ENCODE data around the gene COA3. TPM values are rescaled to one million over a fixed set of nuclear protein-coding genes. Genes with fewer than 3 reads are reported as not detected.

COA3 gene

GRCh38 chr17:42748908-42749798 lies 49.4 kb downstream of the COA3 start:
- DNase-seq (ENCODE audit: low spot score) = no peak

DNA sequence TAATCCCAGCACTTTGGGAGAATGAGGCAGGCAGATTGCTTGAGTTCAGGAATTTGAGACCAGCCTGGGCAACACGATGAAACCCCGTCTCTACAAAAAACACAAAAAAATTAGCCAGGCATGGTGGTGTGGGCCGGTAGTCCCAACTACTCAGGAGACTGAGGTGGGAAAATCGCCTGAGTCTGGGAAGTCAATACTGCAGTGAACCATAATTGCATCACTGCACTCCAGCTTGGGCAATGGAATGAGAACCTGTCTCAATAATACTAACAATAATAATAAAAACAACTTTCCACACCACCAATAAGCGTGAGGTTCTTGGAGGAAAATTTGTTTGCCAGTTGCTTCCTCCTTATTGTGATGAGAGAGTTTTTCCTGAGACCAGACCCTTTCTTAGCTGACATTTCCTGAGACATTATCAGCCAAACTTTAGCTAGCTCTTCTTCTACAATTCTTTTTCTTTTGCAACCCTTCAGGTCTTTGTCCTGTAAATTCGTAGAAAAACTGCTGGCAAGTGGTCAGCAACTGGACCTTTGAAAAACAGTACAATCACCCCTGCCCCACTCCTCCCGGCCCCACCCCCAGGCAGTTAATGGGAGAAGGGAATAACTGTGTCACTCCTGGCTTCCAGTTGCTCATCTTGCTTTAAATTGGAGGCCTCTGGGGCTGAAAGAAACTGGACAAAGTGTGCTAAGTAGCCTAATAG lies 50.1 kb downstream of the COA3 start:
- H2BK12ac ChIP-seq (ENCODE audit: low read length) = no peak overlapping the region
- peaks cover 2% of the 10 kb centered on the region for H3K79me1 ChIP-seq (ENCODE audit: low read depth, low read length)
- H3K36me3 ChIP-seq (replicated peaks in 1 of 2; ENCODE audit: control insufficient read depth in 2 of 2, insufficient read depth in 2 of 2, low read length in 2 of 2) = no peaks in the 10 kb centered on the region
- H3K9ac ChIP-seq (ENCODE audit: low read depth, low read length, poor library complexity) = no peak overlapping the region
- H4K8ac ChIP-seq (ENCODE audit: low read depth, low read length) = no peak overlapping the region
- no peak overlapping the region for H3K4me2 ChIP-seq (ENCODE audit: insufficient read depth, low read length, poor library complexity, severe bottlenecking)
- no peak overlapping the region for H2BK15ac ChIP-seq (ENCODE audit: low read length)
- H3K27ac ChIP-seq (replicated peaks; ENCODE audit: low read length) = no peak overlapping the region
- no peak overlapping the region for H3K18ac ChIP-seq (ENCODE audit: low read length)
- no peak overlapping the region for H2BK120ac ChIP-seq (ENCODE audit: low read depth, low read length)
- peak overlapping the region; percentile 83 for H2AFZ ChIP-seq (ENCODE audit: low read length)
- no peak overlapping the region for H2BK5ac ChIP-seq (ENCODE audit: low read length)
- no peak overlapping the region for H3K4me3 ChIP-seq (ENCODE audit: low read length in 2 of 2)
- H3K4me1 ChIP-seq (ENCODE audit: control insufficient read depth in 2 of 2, insufficient read depth in 1 of 2, low read depth in 1 of 2, low read length in 2 of 2) = peaks cover 6 to 12% of the 10 kb centered on the region in 2 donors
- H3K4ac ChIP-seq (ENCODE audit: low read length) = no peak overlapping the region
- no peak overlapping the region for H3K23ac ChIP-seq (ENCODE audit: low read depth, low read length, poor library complexity)
- peaks cover 2 to 3% of the 10 kb centered on the region in 2 donors for H3K9me3 ChIP-seq (replicated peaks in 1 of 2; ENCODE audit: control insufficient read depth in 2 of 2, insufficient read depth in 1 of 2, low read depth in 1 of 2, low read length in 2 of 2)
- no peak overlapping the region for H3K14ac ChIP-seq (ENCODE audit: low read length)
- peaks cover 0 to 3% (median 0%) of the 10 kb centered on the region in 3 experiments for H3K27me3 ChIP-seq (ENCODE audit: control insufficient read depth in 3 of 3, insufficient read depth in 3 of 3, low read depth in 1 of 3, low read length in 3 of 3)
- H4K91ac ChIP-seq (ENCODE audit: low read depth, low read length, poor library complexity) = no peak overlapping the region
- no CpG with 5 or more reads among the region's 7 CpGs for WGBS, 2 donors (ENCODE audit: extremely low coverage in 2 of 2, insufficient read length in 2 of 2, insufficient replicate concordance in 1 of 2)
- H2AK5ac ChIP-seq (ENCODE audit: low read depth, low read length) = no peak overlapping the region
- no peak for DNase-seq (ENCODE audit: low spot score)

More at GRCh38 chr17:42748908-42749798, 49.4 kb downstream of the COA3 start:
- no peak overlapping the region for H2BK5ac ChIP-seq (ENCODE audit: low read length)
- H3K79me1 ChIP-seq (ENCODE audit: low read depth, low read length) = no peaks in the 10 kb centered on the region
- peak overlapping the region; percentile 1 for H3K14ac ChIP-seq (ENCODE audit: low read length)
- WGBS, 2 donors (ENCODE audit: extremely low coverage in 2 of 2, insufficient read length in 2 of 2, insufficient replicate concordance in 1 of 2) = no CpG with 5 or more reads among the region's 11 CpGs
- no peak overlapping the region for H3K18ac ChIP-seq (ENCODE audit: low read length)
- no peak overlapping the region for H2BK120ac ChIP-seq (ENCODE audit: low read depth, low read length)
- no peaks in the 10 kb centered on the region for H3K36me3 ChIP-seq (replicated peaks in 1 of 2; ENCODE audit: control insufficient read depth in 2 of 2, insufficient read depth in 2 of 2, low read length in 2 of 2)
- peaks cover 2 to 3% of the 10 kb centered on the region in 2 donors for H3K9me3 ChIP-seq (replicated peaks in 1 of 2; ENCODE audit: control insufficient read depth in 2 of 2, insufficient read depth in 1 of 2, low read depth in 1 of 2, low read length in 2 of 2)
- H2BK12ac ChIP-seq (ENCODE audit: low read length) = peak overlapping the region; percentile 76
- H2AFZ ChIP-seq (ENCODE audit: low read length) = peak overlapping the region; percentile 83
- no peak overlapping the region for H3K4ac ChIP-seq (ENCODE audit: low read length)
- H2BK15ac ChIP-seq (ENCODE audit: low read length) = no peak overlapping the region
- H3K27ac ChIP-seq (replicated peaks; ENCODE audit: low read length) = no peak overlapping the region
- no peak overlapping the region for H4K8ac ChIP-seq (ENCODE audit: low read depth, low read length)
- no peak overlapping the region for H3K23ac ChIP-seq (ENCODE audit: low read depth, low read length, poor library complexity)
- H4K91ac ChIP-seq (ENCODE audit: low read depth, low read length, poor library complexity) = no peak overlapping the region
- H3K9ac ChIP-seq (ENCODE audit: low read depth, low read length, poor library complexity) = no peak overlapping the region
- no peak overlapping the region for H2AK5ac ChIP-seq (ENCODE audit: low read depth, low read length)
- peaks cover 0 to 3% (median 0%) of the 10 kb centered on the region in 3 experiments for H3K27me3 ChIP-seq (ENCODE audit: control insufficient read depth in 3 of 3, insufficient read depth in 3 of 3, low read depth in 1 of 3, low read length in 3 of 3)
- no peak overlapping the region for H3K4me2 ChIP-seq (ENCODE audit: insufficient read depth, low read length, poor library complexity, severe bottlenecking)
- no peak overlapping the region for H3K4me3 ChIP-seq (ENCODE audit: low read length in 2 of 2)
- peaks cover 3 to 12% of the 10 kb centered on the region in 2 donors for H3K4me1 ChIP-seq (ENCODE audit: control insufficient read depth in 2 of 2, insufficient read depth in 1 of 2, low read depth in 1 of 2, low read length in 2 of 2)

Small RNA genes lying within 50 kb of the gene (small RNA-seq; reads per million reads assigned to genes)
- gene HMGN2P15 (ENCODE audit: insufficient read depth) (not detected), gene MIR6781 (ENCODE audit: insufficient read depth) (not detected)
